H1 (cell line): ENCODE results near the gene DDX51. TPM values are rescaled to one million over a fixed set of nuclear protein-coding genes. Genes with fewer than 3 reads are reported as not detected.

Experiments used
- CHD7 ChIP-seq: fragments of 300-600 bp; sonication (generic); IDR thresholded peaks from 2 replicates; pipeline ENCODE4 v1.7.1; 2012; ENCODE audit warnings: low read length, moderate library complexity, mild to moderate bottlenecking, inconsistent platforms; ENCODE audit not compliant: insufficient replicate concordance
- MAX ChIP-seq: IDR thresholded peaks from 2 replicates; pipeline ENCODE4 v1.6.1; 2012; ENCODE audit warnings: inconsistent platforms
- RNF2 ChIP-seq: fragments of 200-900, 300-1000 bp; sonication (generic); IDR thresholded peaks from 2 replicates; pipeline ENCODE4 v1.7.1; 2016; ENCODE audit warnings: borderline replicate concordance, low read depth, mild to moderate bottlenecking, antibody characterized with exemption, low read length; ENCODE audit not compliant: poor library complexity, severe bottlenecking; ENCODE audit errors: missing control alignments
- USF2 ChIP-seq: IDR thresholded peaks from 2 replicates; pipeline ENCODE4 v1.6.1; 2011; ENCODE audit warnings: low read length, improper control_type of control experiment
- polyA plus RNA-seq, 7 experiments: library from polyadenylated mRNA; depleted of rRNA in 3 of 7; stranded (reverse) in 5 of 7; unstranded in 2 of 7; fragments of >200 nt in 5 of 7; fragments of 200-250 nt in 2 of 7; gene quantifications; 1 replicate in 5 of 7; 2 replicates in 1 of 7; 4 replicates in 1 of 7; pipeline versions ENCODE4 v1.2.1 to v1.2.3, GENCODE V29; 2011 to 2013; ENCODE audit warnings: missing spikeins in 2 of 7, mixed read lengths in 2 of 7
- total RNA-seq: library from RNA; stranded (reverse); fragmentation: NEBNext Ultra II Directional; extraction: Animal tissue kit (Norgen Biotek cat#: 25700); gene quantifications from 2 replicates; pipeline ENCODE4 v1.2.1, GENCODE V29; 2021

The DDX51 gene
- total and polyA plus RNA-seq, 2 of the 8 experiments (the other 6 are each of a cell fraction or from before 2014, with no cell fraction given) = 11.2 to 24.4 TPM

- no peak for TF ChIP-seq CHD7
- no peak; the same call in 1 of the 2 replicates for TF ChIP-seq USF2
- TF ChIP-seq MAX = peak; percentile 42; the same call in 1 of the 2 replicates
- no peak for TF ChIP-seq RNF2
Measured at GRCh38 chr12:132153501-132154340, 9.6 kb upstream of the DDX51 start (continued).
